SJSA1 (cell line): Measurements from ENCODE around the gene CLSTN1. TPM values are rescaled to one million over a fixed set of nuclear protein-coding genes. Genes with fewer than 3 reads are reported as not detected.

Experiments
- DNase-seq, 2 experiments: peaks; one replicate each; pipeline ENCODE4 v3.0.0-alpha.2; 2015 to 2020; ENCODE audit warnings: low spot score in 2 of 2, low read depth in 1 of 2
- H3K27ac ChIP-seq: fragments of 250-450 bp; sonication (Bioruptor Pico); 2 replicates; pipeline ENCODE4 v1.5.1; 2020; ENCODE audit warnings: mild to moderate bottlenecking, moderate library complexity
- H3K27me3 ChIP-seq: fragments of 250-450 bp; sonication (Bioruptor Pico); replicated peaks from 2 replicates; pipeline ENCODE4 v1.5.1; 2020; ENCODE audit warnings: mild to moderate bottlenecking, moderate library complexity
- H3K36me3 ChIP-seq: fragments of 250-450 bp; sonication (Bioruptor Pico); 2 replicates; pipeline ENCODE4 v1.5.1; 2020; ENCODE audit warnings: mild to moderate bottlenecking
- H3K4me1 ChIP-seq: fragments of 250-450 bp; sonication (Bioruptor Pico); replicated peaks from 2 replicates; pipeline ENCODE4 v1.6.1; 2021; ENCODE audit warnings: mild to moderate bottlenecking
- H3K4me3 ChIP-seq: fragments of 250-450 bp; sonication (Bioruptor Pico); 2 replicates; pipeline ENCODE4 v1.5.1; 2020; ENCODE audit warnings: mild to moderate bottlenecking
- H3K9me3 ChIP-seq: fragments of 250-450 bp; sonication (Bioruptor Pico); replicated peaks from 2 replicates; pipeline ENCODE4 v1.5.1; 2020; ENCODE audit warnings: mild to moderate bottlenecking
- total RNA-seq: library from RNA; depleted of rRNA; stranded (reverse); fragments of >200 nt; shearing (Covaris generic); gene quantifications from 2 replicates; pipeline ENCODE4 v1.2.3, GENCODE V29; 2014; rRNA removed

The CLSTN1 gene
- 41.2 and 64.3 TPM in 2 replicates for total RNA-seq

DNA sequence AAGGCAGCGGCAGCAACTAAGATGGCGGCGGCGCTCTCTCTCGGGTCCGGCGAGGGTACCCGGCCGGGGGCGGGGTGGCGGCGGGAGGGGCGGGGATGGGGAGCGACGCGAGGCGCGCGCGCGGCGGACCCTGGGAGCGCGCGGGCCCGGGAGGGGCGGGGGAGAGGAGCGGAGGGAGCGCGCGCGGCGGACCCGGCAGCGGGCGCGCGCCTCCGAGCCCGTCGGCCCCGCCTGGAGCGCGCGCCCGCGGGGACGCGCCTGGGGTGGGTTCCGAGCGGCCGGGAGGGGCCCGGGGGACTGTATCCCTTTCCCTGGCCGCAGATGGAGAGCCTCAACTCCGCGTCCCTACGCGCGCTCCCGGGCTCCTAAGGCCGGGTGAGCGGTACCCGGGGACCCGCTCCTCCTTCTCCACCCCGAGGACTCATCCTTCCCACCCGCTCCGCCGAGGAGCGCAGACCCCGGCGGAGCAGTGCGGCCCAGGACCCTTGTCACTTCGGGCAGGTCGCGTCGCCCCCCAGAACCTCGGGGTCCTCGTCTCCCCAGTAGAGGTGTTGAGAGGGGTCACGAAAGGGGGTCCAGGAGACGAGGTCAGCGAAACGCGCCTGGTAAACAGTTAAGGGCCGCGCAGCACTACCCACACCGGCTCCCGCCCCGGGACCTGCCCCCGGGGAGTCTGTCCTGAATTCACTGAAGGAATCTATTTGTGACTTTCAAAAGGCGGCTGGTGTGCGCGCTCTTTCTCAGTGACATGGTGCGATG, at the start of gene CLSTN1:
Gene CLSTN1, minus strand, starts transcription at position 23 of the 759 bp plus-strand sequence. CDS start 232 bp downstream, outside the sequence.
- Histone ChIP-seq H3K27ac (no peak within 1 kb of the TSS), H3K4me3 (peak within 1 kb of the TSS; percentile 98), H3K27me3 (no peaks in the 10 kb centered on the region), H3K4me1 (peaks cover 35% of the 10 kb centered on the region), H3K36me3 (peaks cover 8% of the 10 kb centered on the region), H3K9me3 (no peaks in the 10 kb centered on the region; the same call in 1 of the 2 replicates)
- DNase-seq: peak; percentile 54 to 93

DNA sequence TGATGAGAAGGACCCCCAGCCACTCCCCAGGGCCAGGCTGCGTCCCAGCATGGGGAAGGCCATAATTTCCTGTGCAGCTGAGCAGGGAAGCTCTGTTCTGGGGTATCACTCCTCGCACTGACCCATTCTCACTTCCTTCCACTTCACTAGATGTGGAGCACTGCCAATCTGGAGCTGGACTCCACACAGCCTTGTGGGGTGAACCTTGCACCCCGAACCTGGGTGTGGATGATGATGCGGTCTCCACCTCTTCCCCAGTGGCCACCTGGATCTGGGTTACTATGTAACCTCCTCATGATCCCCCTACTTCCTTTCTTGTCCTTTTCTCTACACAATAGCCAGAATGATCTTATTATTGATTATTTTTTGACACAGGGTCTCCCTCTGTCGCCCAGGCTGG, 49.6 kb upstream of the CLSTN1 start:
- H3K9me3 ChIP-seq: no peaks in the 10 kb centered on the region
- H3K27ac ChIP-seq: no peak overlapping the region
- H3K4me1 ChIP-seq: peaks cover 9% of the 10 kb centered on the region
- H3K27me3 ChIP-seq: no peaks in the 10 kb centered on the region
- no peak overlapping the region for H3K4me3 ChIP-seq
- H3K36me3 ChIP-seq: no peaks in the 10 kb centered on the region; the same call in 1 of the 2 replicates
- DNase-seq: no peak

DNA sequence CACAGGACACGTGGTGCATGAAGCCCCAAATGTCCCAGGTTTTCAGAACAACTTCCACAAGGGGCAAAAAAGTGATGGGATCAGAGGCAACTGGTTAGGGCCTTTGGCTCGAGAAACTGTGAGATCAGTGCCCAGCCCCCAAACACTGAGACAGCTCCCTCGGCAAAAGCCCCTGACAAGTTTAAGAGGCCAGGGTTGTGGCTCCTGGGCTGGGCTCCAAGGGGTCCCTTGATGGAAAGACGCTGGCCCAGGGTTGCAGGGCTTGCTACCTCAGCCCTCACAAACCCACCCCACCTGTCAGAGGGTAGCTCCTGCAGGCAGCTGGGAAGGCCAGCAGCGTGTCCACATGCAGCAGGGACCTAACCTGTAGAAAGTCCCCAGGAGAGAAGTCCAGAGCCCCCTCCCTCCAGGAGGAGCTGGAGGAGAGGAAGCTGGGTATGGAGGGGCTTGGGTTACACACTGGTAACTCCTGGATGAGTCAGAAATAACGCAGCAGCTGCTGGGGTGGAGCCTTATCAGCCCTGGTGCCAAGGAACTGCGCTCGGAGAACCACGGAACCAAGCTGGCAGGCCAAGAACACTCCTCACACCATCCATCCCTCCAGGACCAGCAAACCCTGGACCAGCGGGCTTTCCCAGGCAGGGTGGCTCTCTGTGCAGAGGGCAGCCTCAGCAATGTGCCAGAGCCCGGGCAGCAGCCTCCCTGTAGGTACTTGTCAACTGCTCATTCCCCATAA, 48.8 kb upstream of the CLSTN1 start:
- no peak for DNase-seq
- Histone ChIP-seq H3K36me3 (peaks cover 6% of the 10 kb centered on the region; the same call in 1 of the 2 replicates), H3K4me3 (no peak overlapping the region), H3K9me3 (no peaks in the 10 kb centered on the region), H3K27me3 (no peaks in the 10 kb centered on the region), H3K4me1 (peaks cover 9% of the 10 kb centered on the region), H3K27ac (no peak overlapping the region)

DNA sequence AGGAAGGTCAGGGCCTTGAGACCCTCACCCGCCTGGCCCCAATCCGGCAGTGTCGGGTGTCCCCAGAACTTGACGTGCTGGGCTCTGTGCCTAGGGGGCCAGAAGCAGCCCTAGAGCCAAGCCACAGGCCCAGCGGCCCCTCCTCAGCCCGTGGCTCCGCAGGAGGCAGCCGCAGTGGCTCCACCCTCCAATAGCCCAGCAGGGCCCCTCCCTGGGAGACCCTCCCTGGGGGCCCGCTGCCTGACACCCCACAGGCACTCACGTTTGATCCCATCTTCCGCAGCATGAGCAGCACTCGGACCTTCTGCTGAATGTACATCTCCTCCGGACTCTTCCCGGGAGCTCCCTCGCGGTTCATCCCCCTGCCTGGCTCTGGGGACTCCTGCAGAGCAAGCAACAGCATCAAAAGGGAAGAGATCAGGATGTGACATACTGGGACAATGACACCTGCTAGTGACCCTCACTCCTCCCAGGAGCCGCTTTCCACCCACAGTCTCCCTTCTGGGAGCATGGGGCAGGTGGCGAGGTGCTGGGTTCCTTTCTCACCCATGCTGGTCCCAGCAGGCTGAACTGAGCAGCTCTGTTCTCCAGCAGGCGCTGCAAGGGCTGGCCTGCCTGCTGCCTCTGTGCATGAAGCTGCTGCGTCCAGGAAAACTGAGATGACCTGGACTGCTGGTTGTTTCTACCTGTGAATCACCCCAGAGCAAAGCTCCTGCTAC, 48.1 kb upstream of the CLSTN1 start:
- H3K9me3 ChIP-seq: no peaks in the 10 kb centered on the region
- H3K4me3 ChIP-seq: no peak overlapping the region
- peaks cover 10% of the 10 kb centered on the region; the same call in 1 of the 2 replicates for H3K36me3 ChIP-seq
- H3K4me1 ChIP-seq: peaks cover 9% of the 10 kb centered on the region
- no peaks in the 10 kb centered on the region for H3K27me3 ChIP-seq
- DNase-seq: no peak
- H3K27ac ChIP-seq: no peak overlapping the region

DNA sequence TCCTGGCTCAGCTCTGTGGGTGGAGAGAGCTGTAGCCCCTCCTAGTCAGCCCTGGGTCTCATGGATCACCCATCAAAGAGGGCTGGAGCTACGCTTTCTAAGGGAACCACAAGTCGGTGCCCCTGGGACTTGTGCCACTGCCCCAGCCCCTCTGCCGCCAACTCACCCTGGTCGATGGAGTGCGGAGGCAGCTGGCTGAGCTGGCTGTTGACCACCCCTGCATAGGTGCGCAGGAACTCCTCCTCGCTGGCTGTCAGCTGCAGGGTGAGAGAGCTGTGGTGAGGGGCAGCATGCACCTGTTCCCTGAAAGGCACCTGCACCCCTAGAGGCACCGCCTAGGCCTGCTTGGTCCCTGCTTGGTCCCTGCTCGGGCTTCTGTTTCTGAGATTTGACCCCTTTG, 47.3 kb upstream of the CLSTN1 start:
- Histone ChIP-seq H3K27ac (no peak overlapping the region), H3K36me3 (peaks cover 12% of the 10 kb centered on the region; the same call in 1 of the 2 replicates), H3K9me3 (no peaks in the 10 kb centered on the region), H3K4me1 (peaks cover 10% of the 10 kb centered on the region), H3K27me3 (no peaks in the 10 kb centered on the region), H3K4me3 (no peak overlapping the region)
- no peak for DNase-seq

DNA sequence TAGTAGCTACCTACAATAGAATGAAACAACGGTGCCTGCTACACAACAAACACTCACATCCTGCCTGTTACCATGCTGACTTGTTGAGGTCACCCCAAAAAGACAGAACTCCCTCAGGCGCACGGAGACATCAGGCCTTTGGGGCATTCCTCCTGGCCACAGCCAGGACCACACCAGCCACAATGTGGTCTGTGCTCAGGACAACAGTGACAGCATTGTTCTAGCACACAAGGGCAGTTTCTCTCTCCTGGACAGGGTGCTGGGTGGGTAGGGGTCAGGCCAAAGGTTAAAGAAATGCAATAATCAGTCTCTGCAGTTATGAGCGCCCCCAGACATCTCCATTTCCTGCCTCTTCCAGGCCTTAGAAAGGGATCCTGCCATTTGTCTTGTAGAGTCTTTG, 46.8 kb upstream of the CLSTN1 start:
- no peaks in the 10 kb centered on the region for H3K9me3 ChIP-seq
- no peak overlapping the region for H3K27ac ChIP-seq
- H3K27me3 ChIP-seq: no peaks in the 10 kb centered on the region
- DNase-seq: no peak
- peaks cover 14% of the 10 kb centered on the region; the same call in 1 of the 2 replicates for H3K36me3 ChIP-seq
- H3K4me3 ChIP-seq: no peak overlapping the region
- H3K4me1 ChIP-seq: peaks cover 15% of the 10 kb centered on the region

DNA sequence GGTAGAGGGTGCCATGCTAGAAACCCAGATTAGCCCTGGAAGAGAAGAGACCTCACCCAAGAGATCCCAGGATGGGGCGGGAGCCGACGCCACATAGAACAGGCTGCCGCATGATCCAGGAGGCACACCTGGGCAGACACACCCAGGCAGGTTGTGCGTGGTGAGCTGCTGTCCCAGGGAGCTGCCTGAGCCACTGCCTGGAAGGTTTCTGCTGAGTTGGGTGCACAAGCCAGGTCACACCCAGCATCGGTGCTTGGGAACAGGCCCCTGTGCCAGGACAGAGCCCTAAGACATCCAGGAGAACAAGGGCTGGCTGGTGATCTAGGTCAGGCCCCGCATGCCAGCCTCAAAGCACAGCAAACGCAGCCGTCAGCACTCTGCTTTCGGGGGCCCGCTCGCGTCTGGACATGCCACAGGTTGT, 46.1 kb upstream of the CLSTN1 start:
- Histone ChIP-seq H3K4me3 (no peak overlapping the region), H3K36me3 (peaks cover 14% of the 10 kb centered on the region; the same call in 1 of the 2 replicates), H3K27me3 (no peaks in the 10 kb centered on the region), H3K9me3 (no peaks in the 10 kb centered on the region), H3K27ac (no peak overlapping the region), H3K4me1 (peaks cover 8% of the 10 kb centered on the region)
- no peak for DNase-seq

DNA sequence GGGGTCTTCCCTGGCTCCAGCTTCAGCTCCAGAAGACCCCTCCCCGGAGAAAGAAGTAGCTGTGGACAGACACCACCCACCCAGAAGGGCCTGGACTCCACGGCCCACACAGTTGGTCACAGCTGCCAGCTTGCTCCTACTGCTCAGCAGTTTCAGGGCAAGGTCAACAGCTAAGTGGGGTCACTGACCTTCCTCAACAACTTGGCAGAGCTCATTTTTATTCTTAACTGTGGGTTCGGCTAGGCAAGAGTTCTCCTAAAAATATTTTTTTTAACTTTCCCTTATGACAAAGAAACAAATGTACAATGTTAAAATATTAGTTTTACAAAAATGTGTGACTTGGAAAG, 44.5 kb upstream of the CLSTN1 start:
- H3K4me1 ChIP-seq: peaks cover 6% of the 10 kb centered on the region
- DNase-seq: no peak

DNA sequence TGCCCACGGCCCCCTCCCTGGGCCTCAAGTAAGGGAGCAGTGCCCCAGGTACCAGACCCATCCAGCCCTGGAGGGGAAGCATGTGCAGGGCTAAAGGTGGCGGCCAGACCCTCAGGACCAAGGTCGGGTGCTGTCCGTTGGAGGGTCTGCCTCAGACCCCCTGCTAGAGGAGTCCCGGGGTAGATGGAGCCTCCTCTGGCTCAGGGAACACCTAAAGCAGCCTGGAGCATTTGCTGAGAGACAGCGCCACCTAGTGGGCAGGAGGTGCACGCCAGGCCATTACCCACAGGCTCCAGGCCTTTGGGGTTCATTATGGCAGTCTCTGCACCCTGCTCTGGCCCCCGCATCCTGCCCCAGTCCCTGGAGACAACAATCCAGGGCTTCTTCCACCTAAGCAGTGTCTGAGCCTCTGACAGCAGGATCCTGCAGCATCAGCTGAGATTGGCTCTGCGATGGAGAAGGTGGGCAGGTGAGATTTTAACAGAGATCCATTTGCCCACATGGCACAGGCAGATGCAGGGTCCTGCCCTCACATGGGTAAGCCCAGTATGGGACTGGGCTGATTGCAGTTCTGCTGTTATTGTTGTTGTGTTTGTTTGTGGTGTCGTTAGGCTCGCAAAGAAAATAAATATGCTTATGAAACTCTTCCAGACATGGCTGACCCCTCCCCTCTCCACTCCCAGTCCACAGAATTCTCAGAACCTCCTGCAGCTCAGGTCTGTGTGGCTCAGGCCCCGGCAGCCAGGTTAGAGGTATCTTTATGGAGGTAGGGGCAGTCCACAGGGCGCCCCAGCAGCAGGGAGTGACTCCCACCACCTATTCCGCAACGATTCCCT, 43.9 kb upstream of the CLSTN1 start:
- Histone ChIP-seq H3K4me3 (no peak overlapping the region), H3K36me3 (peaks cover 14% of the 10 kb centered on the region; the same call in 1 of the 2 replicates), H3K9me3 (no peaks in the 10 kb centered on the region), H3K4me1 (peaks cover 6% of the 10 kb centered on the region), H3K27ac (no peak overlapping the region), H3K27me3 (no peaks in the 10 kb centered on the region)
- peak; percentile 59 to 73 for DNase-seq

More for the DNA sequence above, 44.5 kb upstream of the CLSTN1 start:
- H3K27me3 ChIP-seq: no peaks in the 10 kb centered on the region
- H3K9me3 ChIP-seq: no peaks in the 10 kb centered on the region
- peaks cover 14% of the 10 kb centered on the region; the same call in 1 of the 2 replicates for H3K36me3 ChIP-seq
- H3K27ac ChIP-seq: no peak overlapping the region
- no peak overlapping the region for H3K4me3 ChIP-seq

DNA sequence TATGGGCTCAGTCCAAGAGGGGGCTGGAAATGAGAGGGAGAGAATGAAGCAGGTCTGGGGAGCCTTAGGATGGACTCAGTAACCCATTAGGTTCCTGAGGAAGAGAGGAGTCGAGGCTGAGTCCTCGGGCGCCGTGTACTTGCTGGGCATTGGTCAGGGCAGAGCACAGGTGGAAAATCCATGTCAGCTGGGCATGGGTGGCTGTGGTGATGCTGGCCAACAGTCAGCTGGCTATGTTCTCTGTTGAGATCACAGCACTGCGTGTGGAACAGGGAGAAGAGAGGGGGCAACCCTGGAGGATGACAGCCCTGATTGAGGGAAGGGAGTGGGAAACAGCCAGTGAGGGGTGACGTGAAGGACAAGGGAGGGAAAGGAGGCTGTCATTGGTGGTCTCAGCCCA, 43.1 kb upstream of the CLSTN1 start:
- Histone ChIP-seq H3K27ac (no peak overlapping the region), H3K9me3 (no peaks in the 10 kb centered on the region), H3K4me1 (peaks cover 6% of the 10 kb centered on the region), H3K36me3 (peaks cover 14% of the 10 kb centered on the region; the same call in 1 of the 2 replicates), H3K27me3 (no peaks in the 10 kb centered on the region), H3K4me3 (no peak overlapping the region)
- DNase-seq: no peak

DNA sequence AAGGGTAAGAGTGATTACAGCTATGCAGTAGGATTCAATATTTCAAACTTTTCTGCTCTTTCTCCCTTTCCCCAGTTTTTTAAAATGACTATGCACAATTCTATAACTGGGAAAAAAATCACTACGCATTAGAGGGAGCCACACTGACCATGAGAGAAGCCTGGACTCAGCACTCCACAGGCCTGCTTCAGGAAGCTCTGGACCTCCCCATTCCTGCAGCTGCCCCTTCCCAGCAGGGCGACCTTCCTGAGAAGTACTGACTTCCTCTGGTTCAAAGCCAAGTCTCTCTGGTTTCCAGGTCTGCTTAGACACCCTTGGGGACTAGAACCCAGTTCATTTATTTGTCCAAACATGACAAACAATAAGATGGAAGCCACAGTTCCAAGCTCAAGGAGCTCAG, 42.0 kb upstream of the CLSTN1 start:
- peaks cover 6% of the 10 kb centered on the region for H3K4me1 ChIP-seq
- H3K36me3 ChIP-seq: peaks cover 14% of the 10 kb centered on the region; the same call in 1 of the 2 replicates
- DNase-seq: no peak
- no peak overlapping the region for H3K27ac ChIP-seq
- H3K4me3 ChIP-seq: no peak overlapping the region
- no peaks in the 10 kb centered on the region for H3K9me3 ChIP-seq
- no peaks in the 10 kb centered on the region for H3K27me3 ChIP-seq

DNA sequence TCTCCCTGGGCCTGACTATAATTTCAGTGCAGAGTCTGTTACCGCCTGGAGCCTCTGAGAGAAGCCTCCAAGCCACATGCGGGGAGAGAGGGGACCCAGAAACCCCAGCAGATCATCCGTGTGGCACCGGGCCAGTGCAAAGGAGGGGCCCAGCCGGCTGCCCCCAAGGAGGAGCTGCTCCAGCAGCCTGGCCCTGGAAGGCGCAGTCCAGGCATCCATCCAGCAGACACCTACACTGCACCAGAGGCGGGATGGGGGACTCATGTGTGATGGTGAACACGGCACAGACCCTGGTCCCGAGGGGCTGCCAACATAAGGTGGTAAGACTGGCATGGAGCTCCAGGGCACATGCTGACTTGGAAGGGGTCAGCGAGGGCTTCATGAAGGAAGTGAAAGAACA, 39.6 kb upstream of the CLSTN1 start:
- Histone ChIP-seq H3K36me3 (peaks cover 14% of the 10 kb centered on the region; the same call in 1 of the 2 replicates), H3K4me3 (no peak overlapping the region), H3K9me3 (no peaks in the 10 kb centered on the region), H3K27me3 (no peaks in the 10 kb centered on the region), H3K27ac (no peak overlapping the region), H3K4me1 (peaks cover 18% of the 10 kb centered on the region)
- DNase-seq: no peak

DNA sequence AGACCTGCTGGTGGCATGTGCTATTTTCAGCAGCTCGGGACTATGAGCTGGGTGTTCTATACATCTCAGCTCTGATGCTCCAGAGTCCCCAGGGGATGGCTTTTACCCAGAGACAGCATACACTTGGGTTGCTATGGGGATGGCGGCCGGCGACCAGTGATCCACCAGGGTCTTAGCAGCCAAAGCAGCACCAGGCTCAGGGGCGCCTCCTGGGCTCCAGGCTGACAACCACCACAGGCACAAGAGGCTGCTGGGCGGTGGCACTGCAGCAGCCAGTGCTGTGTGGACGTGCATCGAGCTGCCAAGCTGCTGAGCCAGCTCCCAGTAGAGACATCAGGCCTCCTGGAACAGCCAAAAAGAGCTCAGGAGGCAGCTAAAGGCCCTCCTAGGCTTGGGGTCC, 37.6 kb upstream of the CLSTN1 start:
- H3K4me1 ChIP-seq: peaks cover 18% of the 10 kb centered on the region
- no peak overlapping the region for H3K27ac ChIP-seq
- H3K4me3 ChIP-seq: no peak overlapping the region
- peaks cover 3% of the 10 kb centered on the region; the same call in 1 of the 2 replicates for H3K36me3 ChIP-seq
- H3K27me3 ChIP-seq: no peaks in the 10 kb centered on the region
- DNase-seq: no peak
- H3K9me3 ChIP-seq: no peaks in the 10 kb centered on the region
